Measurements from ENCODE around the gene MOB1A. TPM values are rescaled to one million over a fixed set of nuclear protein-coding genes. Genes with fewer than 3 reads are reported as not detected.

Gene MOB1A
- total and polyA plus RNA-seq, 8 donors: 7.8 to 53.3 (median 20.1) TPM

- ATAC-seq: peak; percentile 76 to 86 (median 79)
- no peaks in the 10 kb centered on the region for H3K27me3 ChIP-seq
- peak overlapping the region in 2 of 4 donors; percentile 60 to 67 for H3K27ac ChIP-seq
- H3K36me3 ChIP-seq: peaks cover 0 to 4% (median 3%) of the 10 kb centered on the region in 3 donors
- H3K4me3 ChIP-seq: no peak overlapping the region
- TF ChIP-seq CTCF (IDR thresholded peaks at IDR 0.05): no peak
- peak in 2 of 6 donors; percentile 39 to 49 for DNase-seq
- 27 to 28% methylated on average over 6 of the region's 6 CpGs for WGBS, 2 donors
- intact Hi-C loops (cut with DNase I): no loop called here
- no peaks in the 10 kb centered on the region for H3K9me3 ChIP-seq
- no peak for FAIRE-seq
- H3K4me1 ChIP-seq: peaks cover 4 to 31% (median 19%) of the 10 kb centered on the region in 3 donors
Measured at GRCh38 chr2:74205596-74205995, 26.9 kb upstream of the MOB1A start.

GRCh38 chr2:74205113-74205512 is 26.4 kb upstream of the MOB1A start:
- ATAC-seq (peak in 1 of 4 donors; percentile 5), DNase-seq (no peak), FAIRE-seq (no peak)
- 69 to 74% methylated on average over 5 of the region's 5 CpGs for WGBS, 2 donors
- intact Hi-C loops (cut with DNase I): no loop called here
- peaks cover 5 to 35% (median 24%) of the 10 kb centered on the region in 3 donors for H3K4me1 ChIP-seq
- no peak for TF ChIP-seq CTCF (IDR thresholded peaks at IDR 0.05)
- H3K9me3 ChIP-seq: no peaks in the 10 kb centered on the region
- H3K27ac ChIP-seq: peak overlapping the region in 2 of 4 donors; percentile 60 to 67
- H3K27me3 ChIP-seq: no peaks in the 10 kb centered on the region
- H3K36me3 ChIP-seq: peaks cover 0 to 4% (median 3%) of the 10 kb centered on the region in 3 donors
- H3K4me3 ChIP-seq: no peak overlapping the region

- DNase-seq: no peak
- Histone ChIP-seq H3K36me3 (peaks cover 0 to 3% (median 3%) of the 10 kb centered on the region in 3 donors), H3K9me3 (no peaks in the 10 kb centered on the region), H3K27me3 (no peaks in the 10 kb centered on the region), H3K27ac (no peak overlapping the region), H3K4me1 (peaks cover 10 to 36% (median 29%) of the 10 kb centered on the region in 3 donors), H3K4me3 (no peak overlapping the region)
- TF ChIP-seq CTCF (IDR thresholded peaks at IDR 0.05): no peak
- intact Hi-C loops (cut with DNase I): no loop called here
- FAIRE-seq: no peak
- WGBS, 2 donors: 86 to 98% methylated on average over 3 of the region's 3 CpGs
- ATAC-seq: no peak
Measured at GRCh38 chr2:74204436-74204835, 25.8 kb upstream of the MOB1A start.

GRCh38 chr2:74201596-74201995 is 22.9 kb upstream of the MOB1A start:
- no peak for TF ChIP-seq CTCF (IDR thresholded peaks at IDR 0.05)
- no peaks in the 10 kb centered on the region for H3K9me3 ChIP-seq
- 22 to 24% methylated on average over 1 of the region's 1 CpG for WGBS, 2 donors

GRCh38 chr2:74201196-74201595 is 22.5 kb upstream of the MOB1A start:
- Histone ChIP-seq H3K27ac (no peak overlapping the region), H3K36me3 (no peaks in the 10 kb centered on the region), H3K4me1 (peaks cover 10 to 29% (median 29%) of the 10 kb centered on the region in 3 donors), H3K4me3 (no peak overlapping the region), H3K27me3 (no peaks in the 10 kb centered on the region), H3K9me3 (no peaks in the 10 kb centered on the region)
- ATAC-seq (no peak), FAIRE-seq (no peak), DNase-seq (no peak)
- no peak for TF ChIP-seq CTCF (IDR thresholded peaks at IDR 0.05)
- 51 to 61% methylated on average over 3 of the region's 3 CpGs for WGBS, 2 donors
- intact Hi-C loops (cut with DNase I): no loop called here

More at GRCh38 chr2:74201596-74201995, 22.9 kb upstream of the MOB1A start:
- no peak for DNase-seq
- intact Hi-C loops (cut with DNase I): no loop called here
- Histone ChIP-seq H3K27me3 (no peaks in the 10 kb centered on the region), H3K4me1 (peaks cover 10 to 33% (median 29%) of the 10 kb centered on the region in 3 donors), H3K27ac (no peak overlapping the region), H3K36me3 (no peaks in the 10 kb centered on the region), H3K4me3 (no peak overlapping the region)
- no peak for FAIRE-seq
- no peak for ATAC-seq

All from pancreas (tissue), 10 donors.